Effector memory CD4-positive, alpha-beta T cell (primary cell): Measurements from ENCODE around the gene RABAC1.

Source experiments
- DNase-seq, 3 donors: peaks; one replicate each; pipeline ENCODE4 v3.0.0-alpha.2; 2020
- H3K27ac ChIP-seq: 2 replicates; pipeline ENCODE4 v1.7.0; 2013; ENCODE audit warnings: mild to moderate bottlenecking, low read length, moderate library complexity; ENCODE audit not compliant: insufficient read depth, poor library complexity, severe bottlenecking
- H3K27me3 ChIP-seq: replicated peaks from 2 replicates; pipeline ENCODE4 v1.7.0; 2013; ENCODE audit warnings: mild to moderate bottlenecking, low read length; ENCODE audit not compliant: insufficient read depth, control insufficient read depth, poor library complexity, severe bottlenecking
- H3K36me3 ChIP-seq: 2 replicates; pipeline ENCODE4 v1.7.0; 2013; ENCODE audit warnings: mild to moderate bottlenecking, low read length, moderate library complexity; ENCODE audit not compliant: control insufficient read depth, insufficient read depth
- H3K4me1 ChIP-seq: 2 replicates; pipeline ENCODE4 v1.7.0; 2013; ENCODE audit warnings: low read length, mild to moderate bottlenecking; ENCODE audit not compliant: control insufficient read depth, insufficient read depth, poor library complexity, severe bottlenecking
- H3K4me3 ChIP-seq: 2 replicates; pipeline ENCODE4 v1.7.0; 2013; ENCODE audit warnings: low read length, low read depth, mild to moderate bottlenecking; ENCODE audit not compliant: insufficient read depth, poor library complexity, severe bottlenecking
- H3K9me3 ChIP-seq: 2 replicates; pipeline ENCODE4 v1.7.0; 2013; ENCODE audit warnings: mild to moderate bottlenecking, low read length, moderate library complexity; ENCODE audit not compliant: control insufficient read depth
- total RNA-seq, 3 donors: gene quantifications; one replicate each; lab custom pipeline; 2026; lab: John Stamatoyannopoulos, UW

Gene RABAC1
- total RNA-seq = 11.8 to 16.9 (median 13.1) reads per million in 3 donors

GRCh38 chr19:41959056-41960053 lies at the start of gene RABAC1:
TSS of gene RABAC1 (minus strand) at chr19:41959321. CDS start at chr19:41959292, 29 bp downstream.
- peak within 1 kb of the TSS; percentile 90 for H3K4me3 ChIP-seq
- peak; percentile 65 to 80 (median 79) for DNase-seq
- peaks cover 12% of the 10 kb centered on the region for H3K4me1 ChIP-seq
- no peaks in the 10 kb centered on the region for H3K27me3 ChIP-seq
- H3K36me3 ChIP-seq = peaks cover 14% of the 10 kb centered on the region
- H3K9me3 ChIP-seq = no peaks in the 10 kb centered on the region
- peak within 1 kb of the TSS; percentile 86 for H3K27ac ChIP-seq

GRCh38 chr19:42006569-42006968 lies 47.4 kb upstream of the RABAC1 start:
- no peak for DNase-seq
- no peaks in the 10 kb centered on the region for H3K36me3 ChIP-seq
- H3K27ac ChIP-seq = no peak overlapping the region
- H3K4me3 ChIP-seq = no peak overlapping the region
- H3K27me3 ChIP-seq = no peaks in the 10 kb centered on the region
- H3K4me1 ChIP-seq = no peaks in the 10 kb centered on the region
- H3K9me3 ChIP-seq = no peaks in the 10 kb centered on the region

GRCh38 chr19:42005504-42005903 lies 46.4 kb upstream of the RABAC1 start:
- Histone ChIP-seq H3K27ac (no peak overlapping the region), H3K36me3 (no peaks in the 10 kb centered on the region), H3K27me3 (no peaks in the 10 kb centered on the region), H3K9me3 (no peaks in the 10 kb centered on the region), H3K4me3 (no peak overlapping the region), H3K4me1 (no peaks in the 10 kb centered on the region)
- DNase-seq = no peak

GRCh38 chr19:42003506-42004294 lies 44.6 kb upstream of the RABAC1 start:
- DNase-seq = no peak
- H3K4me3 ChIP-seq = no peak overlapping the region
- no peak overlapping the region for H3K27ac ChIP-seq
- no peaks in the 10 kb centered on the region for H3K4me1 ChIP-seq
- peaks cover 7% of the 10 kb centered on the region for H3K27me3 ChIP-seq
- H3K36me3 ChIP-seq = no peaks in the 10 kb centered on the region
- no peaks in the 10 kb centered on the region for H3K9me3 ChIP-seq

GRCh38 chr19:41999878-42000208 lies 40.7 kb upstream of the RABAC1 start:
- Histone ChIP-seq H3K27ac (no peak overlapping the region), H3K4me3 (no peak overlapping the region), H3K27me3 (peaks cover 32% of the 10 kb centered on the region), H3K4me1 (peaks cover 9% of the 10 kb centered on the region), H3K36me3 (no peaks in the 10 kb centered on the region), H3K9me3 (no peaks in the 10 kb centered on the region)
- no peak for DNase-seq

GRCh38 chr19:41999071-41999877 lies 40.2 kb upstream of the RABAC1 start:
- H3K4me3 ChIP-seq = no peak overlapping the region
- no peak for DNase-seq

GRCh38 chr19:41998246-41999020 lies 39.3 kb upstream of the RABAC1 start:
- H3K36me3 ChIP-seq = no peaks in the 10 kb centered on the region
- peaks cover 16% of the 10 kb centered on the region for H3K4me1 ChIP-seq
- H3K9me3 ChIP-seq = no peaks in the 10 kb centered on the region
- peaks cover 32% of the 10 kb centered on the region for H3K27me3 ChIP-seq
- no peak overlapping the region for H3K4me3 ChIP-seq
- no peak for DNase-seq
- no peak overlapping the region for H3K27ac ChIP-seq

More at GRCh38 chr19:41999071-41999877, 40.2 kb upstream of the RABAC1 start:
- no peaks in the 10 kb centered on the region for H3K9me3 ChIP-seq
- peaks cover 12% of the 10 kb centered on the region for H3K4me1 ChIP-seq
- no peaks in the 10 kb centered on the region for H3K36me3 ChIP-seq
- H3K27me3 ChIP-seq = peaks cover 32% of the 10 kb centered on the region
- no peak overlapping the region for H3K27ac ChIP-seq

- Histone ChIP-seq H3K27ac (no peak overlapping the region), H3K4me1 (peaks cover 19% of the 10 kb centered on the region), H3K27me3 (peaks cover 32% of the 10 kb centered on the region), H3K9me3 (no peaks in the 10 kb centered on the region), H3K4me3 (no peak overlapping the region), H3K36me3 (no peaks in the 10 kb centered on the region)
- DNase-seq = no peak
Measured at GRCh38 chr19:41997851-41998229, 38.7 kb upstream of the RABAC1 start.
